Tibial artery (tissue), 4 donors: ENCODE results near the gene S100A10.

Source experiments
- DNase-seq, 2 donors: peaks; one replicate each; pipeline ENCODE4 v3.0.0-alpha.2; 2019
- H3K27ac ChIP-seq, 2 donors: fragments of 200-600 bp; sonication (generic) in 1 of 2; 1 replicate in 1 of 2; 2 replicates in 1 of 2; pipeline ENCODE4 v1.5.1; 2018 to 2019; ENCODE audit warnings: mild to moderate bottlenecking in 1 of 2
- H3K27me3 ChIP-seq, 2 donors: fragments of 200-600 bp; sonication (generic) in 1 of 2; one replicate each; pipeline versions ENCODE4 v1.5.1 to v1.6.0; 2016 to 2019
- H3K36me3 ChIP-seq, 3 donors: fragments of 200-600 bp; sonication (generic) in 2 of 3; one replicate each; pipeline ENCODE4 v1.5.1; 2016 to 2019; ENCODE audit warnings: mild to moderate bottlenecking in 2 of 3
- H3K4me1 ChIP-seq, 4 donors: fragments of 200-600 bp; sonication (generic) in 2 of 4; 1 replicate in 3 of 4; 2 replicates in 1 of 4; pipeline ENCODE4 v1.5.1; 2016 to 2019
- H3K4me3 ChIP-seq, 2 donors: fragments of 200-600 bp; sonication (generic) in 1 of 2; 1 replicate in 1 of 2; 2 replicates in 1 of 2; pipeline ENCODE4 v1.5.1; 2018 to 2019; ENCODE audit warnings: mild to moderate bottlenecking in 2 of 2
- H3K9me3 ChIP-seq, 3 donors: fragments of 200-600 bp; sonication (generic) in 1 of 3; one replicate each; pipeline ENCODE4 v1.5.1; 2016 to 2019
- CTCF ChIP-seq, 2 experiments: fragments of 200-600 bp in 1 of 2; fragments of 450-650 bp in 1 of 2; IDR thresholded peaks; one replicate each; pipeline ENCODE4 v1.5.1; 2017 to 2019; ENCODE audit warnings: antibody characterized with exemption in 2 of 2, mild to moderate bottlenecking in 1 of 2, moderate library complexity in 1 of 2
- intact Hi-C: fragments of 100-400 bp; cut with DNase I; formaldehyde crosslinking; loops from one replicate; pipeline ENCODE4 v1.15.0; 2023; ENCODE audit warnings: low total_unique reads

Gene S100A10

GRCh38 chr1:151972542-151973248 lies 21.0 kb downstream of the S100A10 start:
- H3K9me3 ChIP-seq = no peaks in the 10 kb centered on the region

GRCh38 chr1:151970626-151971025 lies 23.0 kb downstream of the S100A10 start:
- intact Hi-C loops = no loop called here
- H3K4me1 ChIP-seq = peaks cover 0 to 6% (median 0%) of the 10 kb centered on the region in 4 donors
- no peak overlapping the region for H3K4me3 ChIP-seq
- H3K36me3 ChIP-seq = no peaks in the 10 kb centered on the region
- DNase-seq = no peak
- no peak overlapping the region for H3K27ac ChIP-seq
- H3K27me3 ChIP-seq = peaks cover 0 to 8% of the 10 kb centered on the region in 2 donors
- no peaks in the 10 kb centered on the region for H3K9me3 ChIP-seq
- no peak for TF ChIP-seq CTCF (IDR thresholded peaks at IDR 0.05)

More at GRCh38 chr1:151972542-151973248, 21.0 kb downstream of the S100A10 start:
- DNase-seq = peak in 1 of 2 donors; percentile 39
- Histone ChIP-seq H3K27ac (no peak overlapping the region), H3K27me3 (peaks cover 0 to 6% of the 10 kb centered on the region in 2 donors), H3K4me1 (peaks cover 0 to 6% (median 0%) of the 10 kb centered on the region in 4 donors), H3K4me3 (no peak overlapping the region), H3K36me3 (no peaks in the 10 kb centered on the region)
- TF ChIP-seq CTCF (IDR thresholded peaks at IDR 0.05) = no peak
- intact Hi-C loops = no loop called here

DNA sequence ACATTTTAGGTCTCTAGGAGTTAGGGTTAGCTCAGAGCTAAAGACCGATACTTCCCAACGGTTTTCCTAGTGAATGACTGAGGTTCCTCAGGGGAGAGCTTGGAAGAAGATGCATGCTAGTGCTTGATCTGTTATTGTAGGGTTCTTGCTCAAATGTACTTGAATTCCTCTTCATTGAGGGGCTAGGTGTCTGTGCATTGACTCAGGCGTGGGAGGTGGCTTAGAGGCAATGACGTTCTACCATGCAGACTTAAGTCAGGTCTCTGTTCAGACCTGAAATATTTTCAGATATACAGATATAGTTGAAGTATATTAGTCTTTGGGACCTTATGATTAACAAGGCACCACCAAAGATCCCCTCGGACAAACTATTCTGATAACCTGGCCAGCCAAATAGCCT lies 23.5 kb downstream of the S100A10 start:
- Histone ChIP-seq H3K27me3 (peaks cover 0 to 8% of the 10 kb centered on the region in 2 donors), H3K36me3 (no peaks in the 10 kb centered on the region), H3K4me3 (no peak overlapping the region), H3K4me1 (peaks cover 0 to 6% (median 0%) of the 10 kb centered on the region in 4 donors), H3K27ac (no peak overlapping the region), H3K9me3 (no peaks in the 10 kb centered on the region)
- no peak for TF ChIP-seq CTCF (IDR thresholded peaks at IDR 0.05)
- no peak for DNase-seq
- intact Hi-C loops = no loop called here

DNA sequence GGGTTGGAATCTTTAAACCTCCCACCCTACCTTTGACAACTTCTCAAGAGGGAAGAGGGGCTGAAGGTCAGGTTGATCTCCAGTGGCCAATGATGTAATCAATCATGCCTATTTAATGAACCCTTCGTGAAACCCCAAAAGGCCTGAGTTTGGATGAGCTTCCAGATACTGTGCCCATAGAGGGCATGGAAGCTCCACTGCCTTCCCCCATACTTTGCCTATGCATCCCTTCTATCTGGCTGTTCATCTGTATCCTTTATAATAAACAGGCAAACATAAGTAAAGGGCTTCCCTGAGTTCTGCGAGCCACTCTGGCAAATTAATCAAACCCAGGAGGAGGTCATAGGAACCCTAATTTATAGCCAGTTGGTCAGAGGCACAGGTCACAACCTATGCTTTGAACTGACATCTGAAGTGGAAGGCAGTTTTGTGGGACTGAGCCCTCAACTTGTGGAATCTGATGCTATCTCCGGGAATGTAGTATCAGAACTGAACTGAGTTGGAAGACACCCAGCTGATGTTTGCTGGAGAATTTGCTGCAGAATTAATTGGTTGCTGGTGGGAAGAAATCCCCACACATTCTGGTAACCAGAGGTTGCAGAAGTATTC lies 24.8 kb downstream of the S100A10 start:
- H3K4me3 ChIP-seq = no peak overlapping the region
- DNase-seq = no peak
- H3K4me1 ChIP-seq = peaks cover 0 to 6% (median 0%) of the 10 kb centered on the region in 4 donors
- no peaks in the 10 kb centered on the region for H3K9me3 ChIP-seq
- no peak overlapping the region for H3K27ac ChIP-seq
- TF ChIP-seq CTCF (IDR thresholded peaks at IDR 0.05) = no peak
- H3K27me3 ChIP-seq = peaks cover 0 to 8% of the 10 kb centered on the region in 2 donors
- no peaks in the 10 kb centered on the region for H3K36me3 ChIP-seq
- intact Hi-C loops = no loop called here

DNA sequence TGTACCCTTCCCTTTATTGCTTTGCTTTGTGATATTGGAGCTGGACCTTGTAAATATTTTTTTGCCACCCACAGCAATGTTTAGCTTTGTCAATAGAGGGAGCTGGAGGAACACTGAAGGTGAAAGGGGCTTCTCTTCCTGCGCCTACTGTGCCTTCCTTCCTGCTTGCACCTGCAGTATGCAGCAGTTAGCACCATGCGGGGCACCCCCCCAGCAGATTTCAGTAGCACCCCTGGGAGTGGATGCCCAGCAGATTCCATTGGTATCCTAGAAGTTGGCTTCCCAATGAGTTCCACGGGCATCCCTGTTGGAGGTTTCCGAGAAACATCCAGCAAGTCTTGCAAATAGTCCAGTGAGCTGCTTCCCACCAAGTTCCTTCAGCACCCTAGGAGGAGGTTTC lies 25.6 kb downstream of the S100A10 start:
- intact Hi-C loops = no loop called here
- Histone ChIP-seq H3K4me1 (peaks cover 0 to 6% (median 0%) of the 10 kb centered on the region in 4 donors), H3K4me3 (no peak overlapping the region), H3K9me3 (no peaks in the 10 kb centered on the region), H3K27ac (no peak overlapping the region), H3K36me3 (no peaks in the 10 kb centered on the region), H3K27me3 (peaks cover 0 to 8% of the 10 kb centered on the region in 2 donors)
- no peak for DNase-seq
- TF ChIP-seq CTCF (IDR thresholded peaks at IDR 0.05) = peak; percentile 65 to 71
